AG20443 (cell line): ENCODE measurements around the gene AGAP1.

Experiments used
- DNase-seq: peaks from one replicate; pipeline ENCODE4 v3.0.0; 2012; ENCODE audit warnings: low spot score, mixed read lengths

Gene AGAP1

DNA sequence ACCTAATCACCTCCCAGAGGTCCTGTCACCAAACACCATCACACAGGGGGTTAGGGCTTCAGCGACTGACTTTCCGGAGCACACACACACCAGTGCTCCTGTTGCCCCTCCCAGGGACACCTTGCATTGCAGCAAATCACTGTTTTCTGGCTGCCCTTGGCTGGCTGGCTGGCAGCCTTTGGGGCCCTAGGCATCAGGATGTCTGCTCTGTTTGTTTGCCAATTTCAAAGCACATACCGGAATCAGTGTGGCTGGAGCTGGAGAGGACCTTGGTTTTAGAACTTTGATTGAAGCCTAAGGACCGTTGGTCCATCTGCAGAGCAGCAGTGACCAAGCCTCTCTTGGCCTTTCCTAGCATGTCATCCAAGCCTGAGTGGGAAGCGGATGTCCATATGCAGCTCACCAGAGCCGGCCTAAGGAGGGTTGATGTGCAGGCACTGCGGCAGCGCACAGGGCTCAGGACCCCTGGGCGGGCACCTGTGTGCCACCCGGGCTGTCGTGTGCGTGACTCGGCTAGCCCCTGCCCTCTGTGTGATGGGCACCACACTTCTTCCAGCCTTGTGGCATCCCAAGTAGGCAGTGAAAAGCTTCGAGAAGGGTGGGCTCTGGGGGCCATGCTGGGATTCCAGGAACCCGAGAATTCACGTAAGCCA lies 612.2 kb downstream of the AGAP1 start:
- no peak for DNase-seq

GRCh38 chr2:236106761-236107160 lies 612.9 kb downstream of the AGAP1 start:
- no peak for DNase-seq

GRCh38 chr2:236107536-236107935 lies 613.7 kb downstream of the AGAP1 start:
- DNase-seq: no peak

- no peak for DNase-seq
Measured at GRCh38 chr2:236107942-236108625, 614.2 kb downstream of the AGAP1 start.

DNA sequence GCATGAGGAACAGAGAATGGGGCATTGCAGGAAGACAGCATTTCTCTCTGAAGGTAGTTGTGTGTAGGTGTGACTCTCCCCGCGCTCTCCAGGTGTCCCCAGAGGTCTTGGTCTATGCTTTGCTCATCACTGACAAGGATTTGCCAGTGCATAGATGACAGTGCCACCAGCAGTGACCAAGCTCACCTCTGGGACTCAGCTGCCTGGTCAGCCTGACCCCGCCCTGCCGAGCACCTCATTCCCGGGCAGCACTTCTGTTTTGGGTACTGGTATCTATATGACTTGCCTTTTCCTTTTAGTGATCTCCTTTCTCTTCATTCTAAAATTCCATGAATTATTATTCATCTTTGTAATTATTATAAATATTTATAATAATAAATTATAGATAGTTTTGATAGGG lies 615.2 kb downstream of the AGAP1 start:
- DNase-seq: no peak

GRCh38 chr2:236109473-236109872 lies 615.6 kb downstream of the AGAP1 start:
- DNase-seq: no peak

GRCh38 chr2:236112466-236112865 lies 618.6 kb downstream of the AGAP1 start:
- no peak for DNase-seq

- DNase-seq: no peak
Measured at GRCh38 chr2:236113425-236113824, 619.6 kb downstream of the AGAP1 start.

GRCh38 chr2:236113948-236114347 lies 620.1 kb downstream of the AGAP1 start:
- no peak for DNase-seq

DNA sequence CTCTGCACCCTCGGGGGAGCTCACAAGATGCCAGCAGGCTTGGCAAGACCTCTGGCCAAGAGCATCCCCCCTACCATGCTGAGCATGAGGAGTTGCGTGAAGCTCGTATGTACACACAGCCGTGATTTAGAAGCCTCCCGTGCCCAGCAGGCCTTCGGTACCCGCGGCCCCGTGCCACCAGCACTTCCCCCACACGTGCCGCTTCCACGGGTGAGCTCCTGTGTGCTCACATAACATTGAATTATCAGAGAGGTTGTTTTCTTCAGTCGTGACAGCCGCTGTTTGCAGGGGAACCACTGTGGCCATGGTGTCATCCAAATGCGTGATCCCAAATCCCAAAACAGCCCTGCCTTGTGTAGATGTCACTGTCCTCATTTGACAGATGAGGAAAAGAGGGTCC lies 621.1 kb downstream of the AGAP1 start:
- no peak for DNase-seq

DNA sequence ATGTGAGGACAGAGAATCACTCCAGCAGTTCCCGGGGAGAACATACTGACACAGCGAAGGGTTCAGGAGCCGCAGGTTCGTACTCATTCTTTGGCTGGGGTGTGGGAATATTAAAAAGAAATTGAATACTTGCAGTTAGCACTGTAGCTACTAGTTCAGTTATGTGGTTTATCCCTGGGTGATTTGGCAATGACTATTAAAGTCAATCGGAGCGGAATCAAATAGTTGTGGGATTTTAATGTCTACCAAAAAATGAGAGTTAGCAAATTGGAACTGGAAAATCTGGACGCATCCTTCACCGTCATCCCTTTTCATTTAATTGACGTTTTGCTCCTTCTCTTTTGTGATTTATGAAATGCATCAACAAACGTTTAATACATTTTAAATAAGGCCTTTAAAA lies 623.6 kb downstream of the AGAP1 start:
- no peak for DNase-seq

- DNase-seq: no peak
Measured at GRCh38 chr2:236117861-236118269, 624.0 kb downstream of the AGAP1 start.

- DNase-seq: no peak
Measured at GRCh38 chr2:236119003-236119402, 625.2 kb downstream of the AGAP1 start.

- DNase-seq: no peak
Measured at GRCh38 chr2:236119476-236119875, 625.6 kb downstream of the AGAP1 start.

GRCh38 chr2:236120141-236120601 lies 626.3 kb downstream of the AGAP1 start:
- DNase-seq: no peak

GRCh38 chr2:236120829-236121228 lies 627.0 kb downstream of the AGAP1 start:
- DNase-seq: no peak

GRCh38 chr2:236121546-236121945 lies 627.7 kb downstream of the AGAP1 start:
- no peak for DNase-seq

GRCh38 chr2:236122236-236122635 lies 628.4 kb downstream of the AGAP1 start:
- DNase-seq: no peak

DNA sequence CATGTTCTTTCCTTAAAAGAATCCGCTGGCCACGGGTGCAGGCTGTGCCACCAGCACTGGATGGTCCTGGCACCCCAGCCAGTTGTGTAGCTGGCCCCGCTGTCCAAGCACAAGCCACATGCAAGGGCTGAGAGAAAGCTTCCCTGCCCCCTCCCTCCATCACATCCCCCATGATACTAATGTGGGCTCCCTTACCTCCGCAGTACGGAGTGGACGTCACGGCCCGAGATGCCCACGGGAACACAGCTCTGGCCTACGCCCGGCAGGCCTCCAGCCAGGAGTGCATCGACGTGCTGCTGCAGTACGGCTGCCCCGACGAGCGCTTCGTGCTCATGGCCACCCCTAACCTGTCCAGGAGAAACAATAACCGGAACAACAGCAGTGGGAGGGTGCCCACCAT lies 629.9 kb downstream of the AGAP1 start:
- DNase-seq: no peak

- no peak for DNase-seq
Measured at GRCh38 chr2:236124182-236124893, 630.5 kb downstream of the AGAP1 start.

DNA sequence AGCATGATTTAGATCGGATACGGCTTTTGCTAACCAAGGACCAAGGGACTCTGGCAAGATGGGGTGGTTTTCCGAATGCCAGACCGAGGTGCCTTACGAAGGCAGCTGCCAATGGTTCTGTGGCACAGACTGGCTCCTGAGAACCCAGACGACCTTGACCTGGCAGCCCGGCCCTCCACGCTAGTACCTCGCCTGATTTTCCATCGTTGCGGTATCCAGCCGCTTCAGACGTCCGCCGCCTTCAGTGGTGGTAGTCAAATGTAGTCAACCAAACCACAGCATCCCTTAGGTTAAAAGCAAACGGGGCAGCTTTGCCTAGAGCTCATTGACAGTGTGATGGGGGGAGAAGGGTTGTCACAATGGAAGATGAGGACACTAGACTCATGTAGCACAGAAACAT lies 631.7 kb downstream of the AGAP1 start:
- DNase-seq: no peak

GRCh38 chr2:236127010-236127409 lies 633.2 kb downstream of the AGAP1 start:
- DNase-seq: no peak

GRCh38 chr2:236128321-236128720 lies 634.5 kb downstream of the AGAP1 start:
- no peak for DNase-seq
